GM11168 (cell line): ENCODE results near the gene GJA3.

Experiments
- in situ Hi-C: fragments of 300-500 bp; cut with MboI; formaldehyde crosslinking; loops from one replicate; pipeline ENCODE4 v1.12.0; 2022; ENCODE audit warnings: low sequenced_read_pairs; ENCODE audit not compliant: unreplicated experiment

GJA3 gene

GRCh38 chr13:20160306-20161274 is at the start of gene GJA3:
GJA3 (minus strand) TSS chr13:20161052; CDS start chr13:20143288, 17,764 bp downstream.
- in situ Hi-C loops, result no loop called here

- in situ Hi-C loops, result no loop called here
These were observed 49.1 kb upstream of the GJA3 start for GRCh38 chr13:20209948-20210347.

DNA sequence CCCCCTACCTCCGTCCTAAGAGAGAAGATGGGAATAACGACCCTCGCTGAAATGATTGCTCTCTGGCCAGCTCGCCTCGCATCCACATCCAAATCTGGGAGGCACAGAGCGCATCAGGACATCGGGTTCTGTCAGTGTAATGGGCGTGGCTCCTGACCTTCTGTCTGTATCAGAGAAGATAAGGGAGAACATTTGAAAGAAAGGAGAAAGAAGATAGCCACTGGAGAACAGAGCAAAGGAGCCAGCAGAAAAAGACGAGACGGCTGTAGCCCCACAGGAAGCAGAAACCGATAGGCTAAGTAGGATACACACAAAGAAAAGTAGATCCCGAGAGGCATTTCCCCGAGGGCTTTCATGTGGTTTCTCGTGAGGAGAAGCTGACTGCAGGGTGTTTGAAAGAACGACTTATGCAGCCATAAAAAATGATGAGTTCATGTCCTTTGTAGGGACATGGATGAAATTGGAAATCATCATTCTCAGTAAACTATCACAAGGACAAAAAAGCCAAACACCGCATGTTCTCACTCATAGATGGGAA is 45.9 kb upstream of the GJA3 start:
- in situ Hi-C loops, result no loop called here

DNA sequence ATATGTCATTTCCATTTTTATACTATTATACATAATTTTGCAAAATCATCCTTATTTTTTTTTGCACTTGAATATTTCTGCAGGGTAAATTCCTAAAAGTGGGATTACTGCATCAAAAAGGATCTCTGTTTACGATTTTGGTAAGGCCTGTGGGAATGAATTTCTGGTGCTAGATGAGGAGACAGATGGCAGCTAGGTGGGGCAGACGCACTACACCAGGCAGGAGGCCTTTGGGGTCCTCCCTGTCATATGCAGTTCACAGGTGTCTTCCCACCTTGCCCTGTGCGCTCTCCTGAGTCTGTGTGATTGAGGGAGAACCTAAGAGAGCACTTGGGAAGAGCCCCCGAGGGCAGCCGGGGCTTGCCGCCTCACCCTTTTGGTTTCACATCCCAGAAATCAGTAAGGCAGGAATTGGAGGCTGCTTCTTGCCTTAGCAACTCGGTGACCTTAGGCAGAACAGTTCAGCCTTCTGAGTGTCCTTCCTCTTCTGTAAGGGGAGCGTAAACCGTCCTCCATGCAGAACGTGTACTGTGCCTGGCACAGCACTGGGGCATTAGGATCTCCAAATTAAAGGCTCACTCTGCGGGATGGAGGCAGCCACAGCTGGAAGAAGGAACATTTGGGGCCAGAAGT is 45.3 kb upstream of the GJA3 start:
- in situ Hi-C loops, result no loop called here

DNA sequence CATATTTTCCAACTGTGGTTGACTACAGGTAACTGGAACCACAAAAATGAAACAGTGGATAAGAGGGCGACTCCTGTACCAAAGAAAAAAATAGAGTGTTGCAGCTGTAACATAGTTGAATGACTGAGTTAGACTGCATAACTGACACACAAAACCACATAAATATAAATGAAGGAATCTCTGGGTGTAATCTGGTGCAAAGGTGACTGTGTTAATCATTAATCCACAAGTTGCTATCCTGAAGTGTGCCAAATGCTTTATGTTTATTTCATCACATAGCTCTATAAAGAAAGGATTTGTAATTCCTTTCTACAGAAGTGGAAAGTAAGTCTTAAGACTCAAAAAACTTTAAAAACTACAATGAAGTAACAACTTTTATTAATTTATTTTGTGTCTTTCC is 37.9 kb upstream of the GJA3 start:
- in situ Hi-C loops, result loop anchor here (25.0 kb wide), 1 partner anchor 614 kb away; no protein-coding TSS in a partner anchor

GRCh38 chr13:20197361-20197834 is 36.5 kb upstream of the GJA3 start:
- in situ Hi-C loops, result loop anchor here (25.0 kb wide), 1 partner anchor 615 kb away; no protein-coding TSS in a partner anchor

GRCh38 chr13:20195801-20196200 is 34.9 kb upstream of the GJA3 start:
- in situ Hi-C loops, result loop anchor here (25.0 kb wide), 1 partner anchor 616 kb away; no protein-coding TSS in a partner anchor

DNA sequence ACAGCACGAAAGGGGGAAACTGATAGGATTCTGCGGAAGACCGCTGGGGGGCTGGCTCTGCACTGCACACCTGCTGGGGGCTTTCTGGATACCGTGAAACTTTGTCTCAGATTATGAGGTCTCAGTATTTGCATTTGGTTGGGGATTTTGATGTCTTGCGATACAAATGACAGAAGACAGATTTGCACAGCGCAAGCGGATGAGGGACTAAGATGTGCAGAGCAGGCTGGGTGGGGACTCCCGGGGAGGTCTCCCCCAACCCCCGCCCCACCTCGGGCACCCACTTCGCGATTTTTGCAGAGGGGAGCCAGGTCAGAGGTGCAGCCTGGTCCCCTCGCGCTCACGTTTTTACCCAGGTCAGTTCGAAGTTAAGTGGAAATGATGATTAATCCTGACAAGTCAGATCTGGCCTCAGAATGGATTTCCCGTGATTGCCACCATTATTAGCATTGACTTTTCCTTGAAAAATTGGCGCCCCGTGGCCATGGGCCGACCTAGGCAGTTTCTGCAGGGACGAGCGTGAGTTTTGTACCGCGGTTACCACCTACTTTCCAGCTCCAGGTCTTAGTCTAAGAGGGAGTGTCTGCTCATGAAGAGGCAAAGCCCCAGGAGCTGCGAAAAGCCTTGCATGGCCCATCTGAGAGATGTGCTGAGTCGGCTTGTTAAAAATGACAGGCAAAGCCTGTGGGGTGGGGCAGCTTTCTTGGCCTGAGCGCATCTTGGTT is 33.2 kb upstream of the GJA3 start:
- in situ Hi-C loops, result loop anchor here (25.0 kb wide), 1 partner anchor 618 kb away; no protein-coding TSS in a partner anchor

DNA sequence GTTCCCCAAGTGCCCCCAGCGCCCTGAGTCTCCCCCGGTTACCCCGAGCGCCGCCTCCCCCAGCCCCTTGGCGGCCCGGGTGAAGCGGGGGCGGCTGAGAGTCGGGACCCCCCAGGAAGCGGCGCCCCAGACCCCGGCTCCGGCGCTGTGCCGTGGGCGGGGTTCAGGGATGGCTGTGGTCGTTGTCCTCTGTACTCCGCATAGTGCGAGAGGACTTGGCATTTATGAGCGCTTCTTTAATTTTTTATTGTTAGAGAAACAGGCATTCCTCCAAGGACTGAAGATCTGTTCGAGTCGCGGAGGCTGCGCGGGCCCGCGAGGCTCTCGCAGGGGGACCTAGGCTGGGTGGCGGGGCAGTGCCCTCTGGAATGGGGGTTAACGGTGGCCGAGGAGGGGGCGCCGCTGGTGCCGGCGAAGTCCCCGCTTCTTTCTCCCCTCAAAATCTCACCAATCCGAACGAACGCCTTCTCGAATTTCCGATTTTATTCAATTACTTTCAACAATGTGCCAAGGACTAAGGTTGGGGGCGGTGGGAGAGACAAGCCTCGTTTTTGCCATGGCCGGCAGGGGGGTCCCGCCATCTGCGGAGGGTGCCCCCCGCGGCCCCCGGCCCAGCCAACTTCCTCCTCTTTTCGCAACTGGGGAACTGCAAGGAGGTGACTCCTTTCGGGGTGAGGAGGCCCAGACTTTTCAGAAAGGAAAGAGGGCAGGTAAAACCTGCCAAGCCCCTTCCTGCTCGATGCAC is 32.5 kb upstream of the GJA3 start:
- in situ Hi-C loops, result loop anchor here (25.0 kb wide), 1 partner anchor 619 kb away; no protein-coding TSS in a partner anchor

DNA sequence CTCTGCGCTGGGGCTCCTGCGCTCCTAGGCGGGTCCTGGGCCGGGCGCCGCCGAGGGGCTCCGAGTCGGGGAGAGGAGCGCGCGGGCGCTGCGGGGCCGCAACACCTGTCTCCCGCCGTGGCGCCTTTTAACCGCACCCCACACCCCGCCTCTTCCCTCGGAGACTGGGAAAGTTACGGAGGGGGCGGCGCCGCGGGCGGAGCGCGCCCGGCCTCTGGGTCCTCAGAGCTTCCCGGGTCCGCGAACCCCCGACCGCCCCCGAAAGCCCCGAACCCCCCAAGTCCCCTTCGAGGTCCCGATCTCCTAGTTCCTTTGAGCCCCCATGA is 31.9 kb upstream of the GJA3 start, which contains the start of gene GJB2:
TSS of gene GJB2 (minus strand) at position 103 of the 326 bp plus-strand sequence. CDS start 3,357 bp downstream, outside the sequence.
- in situ Hi-C loops, result loop anchor here (25.0 kb wide), 1 partner anchor 620 kb away; no protein-coding TSS in a partner anchor

GRCh38 chr13:20192158-20192835 is 31.4 kb upstream of the GJA3 start:
- in situ Hi-C loops, result loop anchor here (25.0 kb wide), 1 partner anchor 620 kb away; no protein-coding TSS in a partner anchor

GRCh38 chr13:20191311-20192157 is 30.7 kb upstream of the GJA3 start:
- in situ Hi-C loops, result loop anchor here (25.0 kb wide), 1 partner anchor 621 kb away; no protein-coding TSS in a partner anchor

DNA sequence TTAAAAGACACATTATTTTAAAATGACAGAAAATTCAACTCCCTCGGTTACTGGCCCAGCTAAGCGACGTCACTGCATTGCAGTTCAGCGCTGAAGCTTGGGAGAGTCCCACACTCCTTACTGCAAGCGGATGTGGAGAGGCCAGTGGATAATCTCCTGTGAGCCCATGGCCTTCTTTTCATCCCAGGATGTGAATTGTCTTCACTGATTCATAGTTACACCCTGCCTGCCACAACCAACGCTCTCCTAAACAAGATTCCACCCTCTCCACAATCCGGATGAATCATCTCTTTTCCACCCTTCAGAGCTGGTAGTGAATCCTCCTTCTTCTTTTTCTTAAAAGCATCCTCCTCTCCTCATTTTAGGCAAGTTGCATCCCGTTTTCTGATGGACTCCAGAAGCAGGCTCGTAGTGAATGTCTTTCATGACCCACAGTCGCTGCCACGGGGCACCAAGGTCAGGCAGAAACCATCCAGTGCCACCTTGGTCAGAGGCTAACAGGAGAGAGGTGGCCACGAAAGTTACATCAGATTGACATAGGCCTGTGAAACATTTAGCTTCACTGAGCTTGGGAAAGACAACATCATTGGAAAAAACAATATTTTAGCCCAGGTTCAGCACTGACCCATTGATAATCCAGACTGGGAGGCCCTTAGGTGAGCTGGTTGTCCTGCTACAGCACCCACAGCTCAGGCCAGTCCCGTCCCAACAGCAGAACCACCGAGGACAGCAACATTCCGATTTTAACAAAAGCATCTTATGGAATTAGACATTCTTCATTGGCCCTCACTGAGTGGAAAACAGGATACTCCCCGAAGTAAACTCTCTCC is 29.8 kb upstream of the GJA3 start:
- in situ Hi-C loops, result loop anchor here (25.0 kb wide), 1 partner anchor 622 kb away; no protein-coding TSS in a partner anchor

DNA sequence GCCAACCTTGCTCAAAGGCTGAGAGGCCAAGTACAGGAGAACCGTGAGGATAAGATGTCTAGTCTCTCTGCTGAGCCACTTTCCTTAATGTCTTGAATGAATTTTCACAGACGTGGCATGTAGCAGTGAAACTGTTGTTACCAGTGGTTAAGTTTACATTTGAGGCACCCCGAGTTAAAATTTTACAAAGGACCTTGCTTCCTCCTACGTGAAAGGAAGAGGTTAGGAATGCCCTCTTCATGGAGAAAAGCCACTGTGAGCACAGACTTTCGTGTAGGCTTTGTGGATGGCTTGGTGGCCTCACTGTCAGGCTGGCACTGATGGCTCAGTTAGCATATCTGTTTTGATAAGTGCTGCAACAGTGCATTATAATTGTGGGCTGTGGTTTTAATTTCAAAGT is 29.2 kb upstream of the GJA3 start:
- in situ Hi-C loops, result loop anchor here (25.0 kb wide), 1 partner anchor 622 kb away; no protein-coding TSS in a partner anchor

GRCh38 chr13:20188667-20189553 is 28.1 kb upstream of the GJA3 start:
- in situ Hi-C loops, result loop anchor here (25.0 kb wide), 1 partner anchor 623 kb away; no protein-coding TSS in a partner anchor
